T-helper 2 cell treated with Interferon-gamma antibody and Interleukin-4, amounts not matched to agents 5 μg/mL and 100 μg/mL, for 36 hours (primary cell): ENCODE results near the gene SRGAP1.
"Not testable (repeated sequence)": the region's sequence is repeated elsewhere in the genome, so short reads cannot be mapped to it uniquely, and the experiment has no call there.

Experiments
- DNase-seq: peaks from one replicate; pipeline ENCODE4 v3.0.0; 2021; ENCODE audit warnings: low spot score
- H3K27ac Mint-ChIP-seq: one replicate; pipeline ENCODE4 v1.8.0; 2021; ENCODE audit warnings: mild to moderate bottlenecking, mixed read lengths
- H3K27me3 Mint-ChIP-seq: one replicate; pipeline ENCODE4 v1.8.0; 2021; ENCODE audit warnings: low read depth, mixed read lengths
- H3K36me3 Mint-ChIP-seq: one replicate; pipeline ENCODE4 v1.8.0; 2021; ENCODE audit warnings: low read depth, mixed read lengths
- H3K4me1 Mint-ChIP-seq: one replicate; pipeline ENCODE4 v1.8.0; 2021; ENCODE audit warnings: low read depth, mixed read lengths
- H3K4me3 Mint-ChIP-seq: one replicate; pipeline ENCODE4 v1.8.0; 2022; ENCODE audit warnings: mild to moderate bottlenecking, moderate library complexity, mixed read lengths
- H3K9me3 Mint-ChIP-seq: one replicate; pipeline ENCODE4 v1.8.0; 2021; ENCODE audit warnings: mixed read lengths

SRGAP1 gene

GRCh38 chr12:64029013-64029857 lies 184.7 kb downstream of the SRGAP1 start:
- H3K4me3 Mint-ChIP-seq, result no peak overlapping the region
- no peak overlapping the region for H3K27ac Mint-ChIP-seq
- no peaks in the 10 kb centered on the region for H3K9me3 Mint-ChIP-seq
- H3K36me3 Mint-ChIP-seq, result no peaks in the 10 kb centered on the region
- H3K27me3 Mint-ChIP-seq, result no peaks in the 10 kb centered on the region
- H3K4me1 Mint-ChIP-seq, result no peaks in the 10 kb centered on the region
- DNase-seq, result no peak

GRCh38 chr12:64030155-64030554 lies 185.7 kb downstream of the SRGAP1 start:
- Mint-ChIP-seq H3K36me3 (no peaks in the 10 kb centered on the region), H3K9me3 (no peaks in the 10 kb centered on the region), H3K4me1 (no peaks in the 10 kb centered on the region), H3K27me3 (no peaks in the 10 kb centered on the region), H3K27ac (no peak overlapping the region), H3K4me3 (no peak overlapping the region)
- DNase-seq, result no peak

GRCh38 chr12:64034056-64034455 lies 189.6 kb downstream of the SRGAP1 start:
- H3K27ac Mint-ChIP-seq, H3K27me3 Mint-ChIP-seq, H3K4me1 Mint-ChIP-seq, DNase-seq, H3K36me3 Mint-ChIP-seq, H3K9me3 Mint-ChIP-seq, H3K4me3 Mint-ChIP-seq: not testable (repeated sequence)

GRCh38 chr12:64034901-64035576 lies 190.5 kb downstream of the SRGAP1 start:
- Mint-ChIP-seq H3K4me1 (no peaks in the 10 kb centered on the region), H3K4me3 (no peak overlapping the region), H3K27me3 (no peaks in the 10 kb centered on the region), H3K36me3 (no peaks in the 10 kb centered on the region), H3K27ac (no peak overlapping the region), H3K9me3 (no peaks in the 10 kb centered on the region)
- DNase-seq, result no peak

- no peaks in the 10 kb centered on the region for H3K27me3 Mint-ChIP-seq
- no peak overlapping the region for H3K27ac Mint-ChIP-seq
- no peaks in the 10 kb centered on the region for H3K9me3 Mint-ChIP-seq
- DNase-seq, result no peak
- no peaks in the 10 kb centered on the region for H3K4me1 Mint-ChIP-seq
- H3K36me3 Mint-ChIP-seq, result no peaks in the 10 kb centered on the region
- no peak overlapping the region for H3K4me3 Mint-ChIP-seq
Measured at GRCh38 chr12:64036414-64036813, 191.9 kb downstream of the SRGAP1 start.

- DNase-seq, result no peak
- H3K27me3 Mint-ChIP-seq, result peaks cover 2% of the 10 kb centered on the region
- no peaks in the 10 kb centered on the region for H3K36me3 Mint-ChIP-seq
- H3K9me3 Mint-ChIP-seq, result no peaks in the 10 kb centered on the region
- H3K4me1 Mint-ChIP-seq, result no peaks in the 10 kb centered on the region
- H3K4me3 Mint-ChIP-seq, result no peak overlapping the region
- no peak overlapping the region for H3K27ac Mint-ChIP-seq
Measured at GRCh38 chr12:64039281-64039871, 194.9 kb downstream of the SRGAP1 start.

- H3K27me3 Mint-ChIP-seq, result peaks cover 2% of the 10 kb centered on the region
- no peak overlapping the region for H3K4me3 Mint-ChIP-seq
- H3K4me1 Mint-ChIP-seq, result no peaks in the 10 kb centered on the region
- no peak for DNase-seq
- no peak overlapping the region for H3K27ac Mint-ChIP-seq
- no peaks in the 10 kb centered on the region for H3K9me3 Mint-ChIP-seq
- no peaks in the 10 kb centered on the region for H3K36me3 Mint-ChIP-seq
Measured at GRCh38 chr12:64042911-64043310, 198.4 kb downstream of the SRGAP1 start.

GRCh38 chr12:64044191-64044590 lies 199.7 kb downstream of the SRGAP1 start:
- no peak for DNase-seq
- no peaks in the 10 kb centered on the region for H3K9me3 Mint-ChIP-seq
- no peak overlapping the region for H3K27ac Mint-ChIP-seq
- H3K27me3 Mint-ChIP-seq, result peaks cover 2% of the 10 kb centered on the region
- no peaks in the 10 kb centered on the region for H3K4me1 Mint-ChIP-seq
- H3K4me3 Mint-ChIP-seq, result no peak overlapping the region
- no peaks in the 10 kb centered on the region for H3K36me3 Mint-ChIP-seq

GRCh38 chr12:64051057-64051456 lies 206.6 kb downstream of the SRGAP1 start:
- no peak overlapping the region for H3K4me3 Mint-ChIP-seq
- H3K9me3 Mint-ChIP-seq, result no peaks in the 10 kb centered on the region
- no peak overlapping the region for H3K27ac Mint-ChIP-seq
- no peak for DNase-seq
- H3K36me3 Mint-ChIP-seq, result no peaks in the 10 kb centered on the region
- no peaks in the 10 kb centered on the region for H3K4me1 Mint-ChIP-seq
- no peaks in the 10 kb centered on the region for H3K27me3 Mint-ChIP-seq

GRCh38 chr12:64053117-64053516 lies 208.6 kb downstream of the SRGAP1 start:
- DNase-seq, result no peak
- Mint-ChIP-seq H3K27me3 (no peaks in the 10 kb centered on the region), H3K27ac (no peak overlapping the region), H3K36me3 (no peaks in the 10 kb centered on the region), H3K9me3 (no peaks in the 10 kb centered on the region), H3K4me3 (no peak overlapping the region), H3K4me1 (no peaks in the 10 kb centered on the region)

GRCh38 chr12:64054079-64054520 lies 209.6 kb downstream of the SRGAP1 start:
- no peaks in the 10 kb centered on the region for H3K27me3 Mint-ChIP-seq
- H3K36me3 Mint-ChIP-seq, result no peaks in the 10 kb centered on the region
- no peak for DNase-seq
- no peak overlapping the region for H3K4me3 Mint-ChIP-seq
- H3K4me1 Mint-ChIP-seq, result no peaks in the 10 kb centered on the region
- no peaks in the 10 kb centered on the region for H3K9me3 Mint-ChIP-seq
- no peak overlapping the region for H3K27ac Mint-ChIP-seq

- Mint-ChIP-seq H3K4me3 (no peak overlapping the region), H3K9me3 (no peaks in the 10 kb centered on the region), H3K36me3 (no peaks in the 10 kb centered on the region)
Measured at GRCh38 chr12:64056741-64057140, 212.2 kb downstream of the SRGAP1 start.

GRCh38 chr12:64057706-64058105 lies 213.2 kb downstream of the SRGAP1 start:
- H3K27me3 Mint-ChIP-seq, result peaks cover 3% of the 10 kb centered on the region
- no peak overlapping the region for H3K4me3 Mint-ChIP-seq
- no peak overlapping the region for H3K27ac Mint-ChIP-seq
- H3K4me1 Mint-ChIP-seq, result no peaks in the 10 kb centered on the region
- H3K36me3 Mint-ChIP-seq, result no peaks in the 10 kb centered on the region
- no peak for DNase-seq
- H3K9me3 Mint-ChIP-seq, result no peaks in the 10 kb centered on the region

More at GRCh38 chr12:64056741-64057140, 212.2 kb downstream of the SRGAP1 start:
- Mint-ChIP-seq H3K27me3 (peaks cover 3% of the 10 kb centered on the region), H3K4me1 (no peaks in the 10 kb centered on the region), H3K27ac (no peak overlapping the region)
- no peak for DNase-seq

GRCh38 chr12:64058541-64059265 lies 214.2 kb downstream of the SRGAP1 start:
- no peaks in the 10 kb centered on the region for H3K4me1 Mint-ChIP-seq
- H3K27ac Mint-ChIP-seq, result no peak overlapping the region
- H3K36me3 Mint-ChIP-seq, result no peaks in the 10 kb centered on the region
- H3K4me3 Mint-ChIP-seq, result no peak overlapping the region
- no peaks in the 10 kb centered on the region for H3K9me3 Mint-ChIP-seq
- peaks cover 3% of the 10 kb centered on the region for H3K27me3 Mint-ChIP-seq
- no peak for DNase-seq
